NCI-H524 treated with DMSO at 0.1 percent for 48 hours (cell line): ENCODE measurements around the gene MED9.
"Not testable (repeated sequence)": the region's sequence is repeated elsewhere in the genome, so short reads cannot be mapped to it uniquely, and the experiment has no call there.

Source experiments
- DNase-seq: peaks from one replicate; lab custom pipeline; 2025; lab: John Stamatoyannopoulos, UW

Gene MED9

GRCh38 chr17:17455173-17455572 lies 21.6 kb upstream of the MED9 start:
- DNase-seq: no peak

- no peak for DNase-seq
Observed at GRCh38 chr17:17456251-17456650, 20.5 kb upstream of the MED9 start.

GRCh38 chr17:17457680-17458079 lies 19.1 kb upstream of the MED9 start:
- DNase-seq: no peak

GRCh38 chr17:17460038-17460437 lies 16.8 kb upstream of the MED9 start:
- DNase-seq: no peak

- no peak for DNase-seq
Observed at GRCh38 chr17:17462048-17462824, 14.6 kb upstream of the MED9 start.

- no peak for DNase-seq
Observed at GRCh38 chr17:17463821-17464220, 13.0 kb upstream of the MED9 start.

GRCh38 chr17:17465878-17466277 lies 10.9 kb upstream of the MED9 start:
- not testable (repeated sequence) for DNase-seq

- no peak for DNase-seq
Observed at GRCh38 chr17:17466511-17466910, 10.3 kb upstream of the MED9 start.

GRCh38 chr17:17467016-17467415 lies 9.8 kb upstream of the MED9 start:
- peak; percentile 93 for DNase-seq

- peak; percentile 87 for DNase-seq
Observed at GRCh38 chr17:17467720-17468119, 9.1 kb upstream of the MED9 start.

- DNase-seq: peak; percentile 46
Observed at GRCh38 chr17:17468217-17469010, 8.4 kb upstream of the MED9 start.

- no peak for DNase-seq
Observed at GRCh38 chr17:17469358-17469757, 7.4 kb upstream of the MED9 start.

GRCh38 chr17:17469996-17470395 lies 6.8 kb upstream of the MED9 start:
- DNase-seq: no peak

GRCh38 chr17:17472333-17472920 lies 4.4 kb upstream of the MED9 start:
- no peak for DNase-seq

- DNase-seq: no peak
Observed at GRCh38 chr17:17474341-17474740, 2.5 kb upstream of the MED9 start.

- no peak for DNase-seq
Observed at GRCh38 chr17:17479209-17479608, 2.4 kb downstream of the MED9 start.

- no peak for DNase-seq
Observed at GRCh38 chr17:17480593-17481148, 3.9 kb downstream of the MED9 start.

GRCh38 chr17:17481860-17482259 lies 5.1 kb downstream of the MED9 start:
- DNase-seq: no peak

GRCh38 chr17:17484451-17484899 lies 7.7 kb downstream of the MED9 start:
- no peak for DNase-seq

GRCh38 chr17:17485420-17485819 lies 8.6 kb downstream of the MED9 start:
- DNase-seq: peak; percentile 42

GRCh38 chr17:17486416-17486815 lies 9.6 kb downstream of the MED9 start:
- not testable (repeated sequence) for DNase-seq

GRCh38 chr17:17487998-17488397 lies 11.2 kb downstream of the MED9 start:
- DNase-seq: no peak
